HepG2 (cell line): ENCODE data around the gene HEXIM1. TPM values are rescaled to one million over a fixed set of nuclear protein-coding genes. Genes with fewer than 3 reads are reported as not detected.

Source experiments
- FOXA3 ChIP-seq: IDR thresholded peaks from 2 replicates; pipeline ENCODE4 v1.6.1; 2016; ENCODE audit warnings: missing genetic modification reagents, missing compliant biosample characterization
- GATAD2A ChIP-seq: IDR thresholded peaks from 2 replicates; pipeline ENCODE4 v1.6.1; 2016
- MZF1 ChIP-seq: sonication (generic); formaldehyde crosslinking; IDR thresholded peaks from 2 replicates; pipeline ENCODE4 v1.8.1; 2023; ENCODE audit warnings: mild to moderate bottlenecking, missing genetic modification reagents, borderline replicate concordance
- NR1H2 ChIP-seq: sonication (generic); formaldehyde crosslinking; IDR thresholded peaks from 2 replicates; pipeline ENCODE4 v1.8.1; 2022; ENCODE audit warnings: low read depth, missing genetic modification reagents, borderline replicate concordance
- NR2C2 ChIP-seq: sonication (generic); formaldehyde crosslinking; IDR thresholded peaks from 2 replicates; pipeline ENCODE4 v1.4.0; 2020; ENCODE audit warnings: missing genetic modification reagents, mild to moderate bottlenecking, moderate library complexity, borderline replicate concordance
- POLR2AphosphoS2 ChIP-seq: IDR thresholded peaks from 2 replicates; pipeline ENCODE4 v1.6.1; 2011; ENCODE audit warnings: low read depth, low read length, improper control_type of control experiment
- PRPF4 ChIP-seq: fragments of 200-400 bp; formaldehyde crosslinking; IDR thresholded peaks from 2 replicates; pipeline ENCODE4 v1.6.1; 2016; ENCODE audit warnings: low read length, low read depth; ENCODE audit not compliant: poor library complexity, severe bottlenecking
- REL ChIP-seq: sonication (generic); formaldehyde crosslinking; conservative IDR thresholded peaks from 2 replicates; pipeline ENCODE4 v1.8.0; 2022; ENCODE audit warnings: mild to moderate bottlenecking, missing genetic modification reagents, moderate library complexity
- TCF7 ChIP-seq: sonication (generic); IDR thresholded peaks from 2 replicates; pipeline ENCODE4 v1.6.1; 2016; ENCODE audit warnings: antibody characterized with exemption, low read depth
- ZEB1 ChIP-seq: IDR thresholded peaks from 2 replicates; pipeline ENCODE4 v1.6.1; 2012; ENCODE audit warnings: mild to moderate bottlenecking, low read depth, inconsistent platforms; ENCODE audit not compliant: insufficient replicate concordance
- ZNF260 ChIP-seq: sonication (generic); formaldehyde crosslinking; IDR thresholded peaks from 2 replicates; pipeline ENCODE4 v1.4.0; 2020; ENCODE audit warnings: missing genetic modification reagents, low read depth, mild to moderate bottlenecking, borderline replicate concordance
- ZNF672 ChIP-seq: sonication (generic); formaldehyde crosslinking; IDR thresholded peaks from 2 replicates; pipeline ENCODE4 v1.8.1; 2022; ENCODE audit warnings: missing genetic modification reagents
- polyA plus RNA-seq, 8 experiments: library from polyadenylated mRNA; depleted of rRNA in 3 of 8; stranded (reverse) in 7 of 8; unstranded in 1 of 8; fragments of >200 nt; fragmentation: Illumina TruSeq in 4 of 8; extraction: Trizol in 4 of 8; gene quantifications; 2 replicates each; pipeline versions ENCODE4 v1.2.1 to v1.2.3, GENCODE V29; 2011 to 2016; ENCODE audit warnings: low read depth in 4 of 8, missing spikeins in 1 of 8, mixed read lengths in 1 of 8; ENCODE audit not compliant: insufficient read depth in 1 of 8
- total RNA-seq, 5 experiments: library from RNA; depleted of rRNA; stranded (reverse); fragments of >200 nt; fragmentation: Illumina TruSeq; extraction: Trizol; gene quantifications; 2 replicates each; pipeline ENCODE4 v1.2.3, GENCODE V29; 2016; ENCODE audit warnings: low read depth in 1 of 5
- TF ChIP-seq, protein P1 (sequence below): sonication (generic); formaldehyde crosslinking; IDR thresholded peaks from 2 replicates; pipeline ENCODE4 v1.5.1; 2020; ENCODE audit warnings: mild to moderate bottlenecking, missing genetic modification reagents, borderline replicate concordance
- TF ChIP-seq, protein P2 (sequence below): sonication (generic); formaldehyde crosslinking; IDR thresholded peaks from 2 replicates; pipeline ENCODE4 v1.4.0; 2020; ENCODE audit warnings: missing genetic modification reagents, mild to moderate bottlenecking, borderline replicate concordance
- TF ChIP-seq, protein P3 (sequence below): sonication (generic); formaldehyde crosslinking; IDR thresholded peaks from 2 replicates; pipeline ENCODE4 v1.8.0; 2022; ENCODE audit warnings: missing genetic modification reagents, mild to moderate bottlenecking, moderate library complexity, borderline replicate concordance
- TF ChIP-seq, protein P4 (sequence below): sonication (generic); formaldehyde crosslinking; IDR thresholded peaks from 2 replicates; pipeline ENCODE4 v1.4.0; 2020; ENCODE audit warnings: mild to moderate bottlenecking, missing genetic modification reagents

HEXIM1 gene
- total and polyA plus RNA-seq, 2 of the 13 experiments (the other 11 are each of a cell fraction or from before 2014, with no cell fraction given): 10.5 to 16.6 TPM

DNA sequence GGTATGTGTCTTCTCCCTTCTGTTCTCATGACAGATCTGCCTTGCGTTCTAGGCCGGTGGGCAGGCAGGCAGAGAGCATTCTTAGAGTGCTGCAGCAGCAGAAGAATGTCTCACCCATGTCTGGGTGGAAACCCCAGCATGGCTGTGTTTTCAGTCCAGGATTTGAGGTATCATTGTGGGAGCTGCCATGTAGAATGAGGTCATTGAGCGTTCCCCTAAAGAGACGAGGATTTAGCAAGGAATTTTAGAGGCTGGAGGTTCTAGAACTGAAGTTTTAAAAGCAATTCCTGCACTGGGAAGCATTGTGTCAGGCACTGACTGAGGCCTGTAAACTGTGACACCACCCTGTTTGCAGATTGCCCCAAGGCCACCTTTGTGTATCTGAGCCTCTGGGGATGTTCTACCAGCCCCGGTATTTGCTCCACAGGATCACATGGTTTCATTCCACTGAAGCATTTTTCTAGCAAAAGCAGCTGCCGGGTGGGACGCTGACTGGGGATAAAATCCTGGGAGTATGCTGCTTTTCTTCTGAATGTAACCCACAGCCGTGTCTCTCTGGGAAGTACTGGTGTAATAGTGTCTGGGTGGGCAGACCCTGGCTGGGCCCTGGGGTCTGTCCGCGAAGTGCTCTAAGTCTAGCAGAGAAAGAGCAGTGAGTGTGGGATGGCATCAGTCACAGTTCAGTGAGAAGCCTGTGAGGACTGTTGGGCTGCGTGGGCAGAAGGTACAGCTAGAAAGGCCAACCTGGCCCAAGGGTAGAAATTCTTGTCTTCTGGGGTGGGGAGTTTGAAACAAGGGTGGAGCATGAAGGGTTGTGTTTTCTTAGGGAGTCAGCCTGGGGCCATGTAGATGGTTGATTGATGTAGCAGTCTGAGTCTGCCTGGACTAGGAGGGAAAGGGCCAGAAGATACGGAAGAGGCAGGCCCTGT is 46.1 kb upstream of the HEXIM1 start (continued):
- TF ChIP-seq, protein P1, sequence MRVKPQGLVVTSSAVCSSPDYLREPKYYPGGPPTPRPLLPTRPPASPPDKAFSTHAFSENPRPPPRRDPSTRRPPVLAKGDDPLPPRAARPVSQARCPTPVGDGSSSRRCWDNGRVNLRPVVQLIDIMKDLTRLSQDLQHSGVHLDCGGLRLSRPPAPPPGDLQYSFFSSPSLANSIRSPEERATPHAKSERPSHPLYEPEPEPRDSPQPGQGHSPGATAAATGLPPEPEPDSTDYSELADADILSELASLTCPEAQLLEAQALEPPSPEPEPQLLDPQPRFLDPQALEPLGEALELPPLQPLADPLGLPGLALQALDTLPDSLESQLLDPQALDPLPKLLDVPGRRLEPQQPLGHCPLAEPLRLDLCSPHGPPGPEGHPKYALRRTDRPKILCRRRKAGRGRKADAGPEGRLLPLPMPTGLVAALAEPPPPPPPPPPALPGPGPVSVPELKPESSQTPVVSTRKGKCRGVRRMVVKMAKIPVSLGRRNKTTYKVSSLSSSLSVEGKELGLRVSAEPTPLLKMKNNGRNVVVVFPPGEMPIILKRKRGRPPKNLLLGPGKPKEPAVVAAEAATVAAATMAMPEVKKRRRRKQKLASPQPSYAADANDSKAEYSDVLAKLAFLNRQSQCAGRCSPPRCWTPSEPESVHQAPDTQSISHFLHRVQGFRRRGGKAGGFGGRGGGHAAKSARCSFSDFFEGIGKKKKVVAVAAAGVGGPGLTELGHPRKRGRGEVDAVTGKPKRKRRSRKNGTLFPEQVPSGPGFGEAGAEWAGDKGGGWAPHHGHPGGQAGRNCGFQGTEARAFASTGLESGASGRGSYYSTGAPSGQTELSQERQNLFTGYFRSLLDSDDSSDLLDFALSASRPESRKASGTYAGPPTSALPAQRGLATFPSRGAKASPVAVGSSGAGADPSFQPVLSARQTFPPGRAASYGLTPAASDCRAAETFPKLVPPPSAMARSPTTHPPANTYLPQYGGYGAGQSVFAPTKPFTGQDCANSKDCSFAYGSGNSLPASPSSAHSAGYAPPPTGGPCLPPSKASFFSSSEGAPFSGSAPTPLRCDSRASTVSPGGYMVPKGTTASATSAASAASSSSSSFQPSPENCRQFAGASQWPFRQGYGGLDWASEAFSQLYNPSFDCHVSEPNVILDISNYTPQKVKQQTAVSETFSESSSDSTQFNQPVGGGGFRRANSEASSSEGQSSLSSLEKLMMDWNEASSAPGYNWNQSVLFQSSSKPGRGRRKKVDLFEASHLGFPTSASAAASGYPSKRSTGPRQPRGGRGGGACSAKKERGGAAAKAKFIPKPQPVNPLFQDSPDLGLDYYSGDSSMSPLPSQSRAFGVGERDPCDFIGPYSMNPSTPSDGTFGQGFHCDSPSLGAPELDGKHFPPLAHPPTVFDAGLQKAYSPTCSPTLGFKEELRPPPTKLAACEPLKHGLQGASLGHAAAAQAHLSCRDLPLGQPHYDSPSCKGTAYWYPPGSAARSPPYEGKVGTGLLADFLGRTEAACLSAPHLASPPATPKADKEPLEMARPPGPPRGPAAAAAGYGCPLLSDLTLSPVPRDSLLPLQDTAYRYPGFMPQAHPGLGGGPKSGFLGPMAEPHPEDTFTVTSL: no peak
- TF ChIP-seq POLR2AphosphoS2: no peak
- TF ChIP-seq ZEB1: no peak
- TF ChIP-seq FOXA3: peak; percentile 73
- TF ChIP-seq, protein P2, sequence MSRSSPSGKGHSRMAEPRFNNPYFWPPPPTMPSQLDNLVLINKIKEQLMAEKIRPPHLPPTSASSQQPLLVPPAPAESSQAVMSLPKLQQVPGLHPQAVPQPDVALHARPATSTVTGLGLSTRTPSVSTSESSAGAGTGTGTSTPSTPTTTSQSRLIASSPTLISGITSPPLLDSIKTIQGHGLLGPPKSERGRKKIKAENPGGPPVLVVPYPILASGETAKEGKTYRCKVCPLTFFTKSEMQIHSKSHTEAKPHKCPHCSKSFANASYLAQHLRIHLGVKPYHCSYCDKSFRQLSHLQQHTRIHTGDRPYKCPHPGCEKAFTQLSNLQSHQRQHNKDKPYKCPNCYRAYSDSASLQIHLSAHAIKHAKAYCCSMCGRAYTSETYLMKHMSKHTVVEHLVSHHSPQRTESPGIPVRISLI (CRISPR knock-in tag): no peak
- TF ChIP-seq ZNF672 (CRISPR knock-in tag): no peak
- 0 out of 2 replicates have a peak, but pooled peaks have one; percentile 30 for TF ChIP-seq NR2C2 (CRISPR knock-in tag)
- TF ChIP-seq ZNF260 (CRISPR knock-in tag): no peak
- no peak for TF ChIP-seq REL (CRISPR knock-in tag)
- TF ChIP-seq PRPF4: no peak
- TF ChIP-seq, protein P3, sequence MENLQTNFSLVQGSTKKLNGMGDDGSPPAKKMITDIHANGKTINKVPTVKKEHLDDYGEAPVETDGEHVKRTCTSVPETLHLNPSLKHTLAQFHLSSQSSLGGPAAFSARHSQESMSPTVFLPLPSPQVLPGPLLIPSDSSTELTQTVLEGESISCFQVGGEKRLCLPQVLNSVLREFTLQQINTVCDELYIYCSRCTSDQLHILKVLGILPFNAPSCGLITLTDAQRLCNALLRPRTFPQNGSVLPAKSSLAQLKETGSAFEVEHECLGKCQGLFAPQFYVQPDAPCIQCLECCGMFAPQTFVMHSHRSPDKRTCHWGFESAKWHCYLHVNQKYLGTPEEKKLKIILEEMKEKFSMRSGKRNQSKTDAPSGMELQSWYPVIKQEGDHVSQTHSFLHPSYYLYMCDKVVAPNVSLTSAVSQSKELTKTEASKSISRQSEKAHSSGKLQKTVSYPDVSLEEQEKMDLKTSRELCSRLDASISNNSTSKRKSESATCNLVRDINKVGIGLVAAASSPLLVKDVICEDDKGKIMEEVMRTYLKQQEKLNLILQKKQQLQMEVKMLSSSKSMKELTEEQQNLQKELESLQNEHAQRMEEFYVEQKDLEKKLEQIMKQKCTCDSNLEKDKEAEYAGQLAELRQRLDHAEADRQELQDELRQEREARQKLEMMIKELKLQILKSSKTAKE: no peak
- TF ChIP-seq, protein P4, sequence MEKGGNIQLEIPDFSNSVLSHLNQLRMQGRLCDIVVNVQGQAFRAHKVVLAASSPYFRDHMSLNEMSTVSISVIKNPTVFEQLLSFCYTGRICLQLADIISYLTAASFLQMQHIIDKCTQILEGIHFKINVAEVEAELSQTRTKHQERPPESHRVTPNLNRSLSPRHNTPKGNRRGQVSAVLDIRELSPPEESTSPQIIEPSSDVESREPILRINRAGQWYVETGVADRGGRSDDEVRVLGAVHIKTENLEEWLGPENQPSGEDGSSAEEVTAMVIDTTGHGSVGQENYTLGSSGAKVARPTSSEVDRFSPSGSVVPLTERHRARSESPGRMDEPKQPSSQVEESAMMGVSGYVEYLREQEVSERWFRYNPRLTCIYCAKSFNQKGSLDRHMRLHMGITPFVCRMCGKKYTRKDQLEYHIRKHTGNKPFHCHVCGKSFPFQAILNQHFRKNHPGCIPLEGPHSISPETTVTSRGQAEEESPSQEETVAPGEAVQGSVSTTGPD: no peak
- no peak for TF ChIP-seq NR1H2 (CRISPR knock-in tag)
- no peak for TF ChIP-seq MZF1 (CRISPR knock-in tag)
- TF ChIP-seq TCF7: no peak
- peak; percentile 70 for TF ChIP-seq GATAD2A (CRISPR knock-in tag)
